Measurements from ENCODE around the gene HMGB3. TPM values are rescaled to one million over a fixed set of nuclear protein-coding genes. Genes with fewer than 3 reads are reported as not detected.

Gene HMGB3
- total RNA-seq, 4 donors from 2014 or later: 1.3 to 4.4 (median 3.2) TPM

GRCh38 chrX:150975655-150976390, 7.3 kb upstream of the HMGB3 start:
- no peaks in the 10 kb centered on the region for H3K9me3 ChIP-seq
- TF ChIP-seq POLR2A (IDR thresholded peaks at IDR 0.05): no peak
- TF ChIP-seq CTCF (IDR thresholded peaks at IDR 0.05): no peak
- TF ChIP-seq POLR2AphosphoS5 (IDR thresholded peaks at IDR 0.05): no peak
- TF ChIP-seq EP300 (IDR thresholded peaks at IDR 0.05): no peak
- H3K36me3 ChIP-seq: no peaks in the 10 kb centered on the region
- no peak overlapping the region for H3K4me3 ChIP-seq
- WGBS, 2 donors (ENCODE audit: low coverage in 1 of 2): 34 to 61% methylated on average over 5 to 17 of the region's 33 CpGs
- no peaks in the 10 kb centered on the region for H3K27me3 ChIP-seq
- no peak for ATAC-seq
- H3K4me1 ChIP-seq: no peaks in the 10 kb centered on the region
- no peak overlapping the region for H3K27ac ChIP-seq

- H3K27me3 ChIP-seq: no peaks in the 10 kb centered on the region
- H3K36me3 ChIP-seq: no peaks in the 10 kb centered on the region
- H3K4me1 ChIP-seq: peaks cover 0 to 2% (median 0%) of the 10 kb centered on the region in 3 donors
- TF ChIP-seq POLR2A (IDR thresholded peaks at IDR 0.05): no peak
- TF ChIP-seq POLR2AphosphoS5 (IDR thresholded peaks at IDR 0.05): no peak
- no peak for TF ChIP-seq EP300 (IDR thresholded peaks at IDR 0.05)
- TF ChIP-seq CTCF (IDR thresholded peaks at IDR 0.05): no peak
- no peak overlapping the region for H3K27ac ChIP-seq
- no peak overlapping the region for H3K4me3 ChIP-seq
- ATAC-seq: no peak
- no peaks in the 10 kb centered on the region for H3K9me3 ChIP-seq
- 57 to 94% methylated on average over 5 to 12 of the region's 25 CpGs for WGBS, 2 donors (ENCODE audit: low coverage in 1 of 2)
These were observed 5.5 kb upstream of the HMGB3 start for GRCh38 chrX:150977411-150978162.

GRCh38 chrX:150980186-150980585, 2.9 kb upstream of the HMGB3 start:
- WGBS, 2 donors (ENCODE audit: low coverage in 1 of 2): 80 to 100% methylated on average over 1 to 2 of the region's 5 CpGs
- H3K27me3 ChIP-seq: no peaks in the 10 kb centered on the region
- no peak overlapping the region for H3K27ac ChIP-seq
- TF ChIP-seq POLR2A (IDR thresholded peaks at IDR 0.05) (no peak), CTCF (IDR thresholded peaks at IDR 0.05) (no peak), POLR2AphosphoS5 (IDR thresholded peaks at IDR 0.05) (no peak), EP300 (IDR thresholded peaks at IDR 0.05) (no peak)
- no peaks in the 10 kb centered on the region for H3K36me3 ChIP-seq
- H3K4me1 ChIP-seq: peaks cover 0 to 14% (median 0%) of the 10 kb centered on the region in 3 donors
- H3K9me3 ChIP-seq: no peaks in the 10 kb centered on the region
- no peak overlapping the region for H3K4me3 ChIP-seq
- no peak for ATAC-seq

GRCh38 chrX:150980711-150981110, 2.4 kb upstream of the HMGB3 start:
- Histone ChIP-seq H3K36me3 (no peaks in the 10 kb centered on the region), H3K4me3 (no peak overlapping the region), H3K27me3 (no peaks in the 10 kb centered on the region), H3K9me3 (no peaks in the 10 kb centered on the region), H3K27ac (no peak overlapping the region), H3K4me1 (peaks cover 0 to 16% (median 0%) of the 10 kb centered on the region in 3 donors)
- TF ChIP-seq POLR2AphosphoS5 (IDR thresholded peaks at IDR 0.05) (no peak), EP300 (IDR thresholded peaks at IDR 0.05) (no peak), CTCF (IDR thresholded peaks at IDR 0.05) (no peak), POLR2A (IDR thresholded peaks at IDR 0.05) (no peak)
- 100% methylated on average over 2 of the region's 4 CpGs; no CpG with 5 or more reads in 1 of the 2 donors for WGBS, 2 donors (ENCODE audit: low coverage in 1 of 2)
- no peak for ATAC-seq
